ENCODE data around the gene LAMP5.

The LAMP5 gene

GRCh38 chr20:9514461-9515213 is at the start of gene LAMP5:
TSS of gene LAMP5 (plus strand) at chr20:9514590. CDS start at chr20:9514853, 263 bp downstream.
- DNase-seq = no peak

- no peak for DNase-seq
These were observed 46.4 kb upstream of the LAMP5 start for GRCh38 chr20:9467995-9468394.

DNA sequence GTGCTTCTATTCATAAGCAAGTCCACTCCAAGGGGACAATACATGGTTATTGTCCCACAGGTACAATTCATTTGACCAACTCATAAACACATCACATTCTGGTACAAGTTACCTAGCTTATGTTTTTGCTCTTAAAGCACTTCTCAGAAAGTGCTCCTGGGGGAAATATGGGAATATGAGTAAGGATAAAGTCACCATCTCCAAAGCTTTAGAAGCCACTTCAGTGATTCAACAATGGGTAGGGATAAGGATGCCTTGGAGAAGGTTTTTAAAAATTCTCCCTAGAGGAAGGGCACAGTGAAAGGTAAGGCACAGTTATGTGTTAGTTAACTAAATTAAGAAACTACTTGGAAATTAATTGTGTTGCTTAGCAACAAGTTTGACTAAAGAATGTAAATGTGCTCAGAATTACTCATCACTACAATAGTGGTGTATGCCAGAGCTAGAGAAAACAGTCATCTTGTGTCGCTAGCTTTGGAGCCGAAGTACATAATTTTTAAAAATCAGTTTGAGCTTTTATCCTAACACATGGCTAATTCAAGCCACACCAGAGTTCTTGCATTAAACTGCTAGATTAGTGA is 39.5 kb upstream of the LAMP5 start:
- no peak for DNase-seq

DNA sequence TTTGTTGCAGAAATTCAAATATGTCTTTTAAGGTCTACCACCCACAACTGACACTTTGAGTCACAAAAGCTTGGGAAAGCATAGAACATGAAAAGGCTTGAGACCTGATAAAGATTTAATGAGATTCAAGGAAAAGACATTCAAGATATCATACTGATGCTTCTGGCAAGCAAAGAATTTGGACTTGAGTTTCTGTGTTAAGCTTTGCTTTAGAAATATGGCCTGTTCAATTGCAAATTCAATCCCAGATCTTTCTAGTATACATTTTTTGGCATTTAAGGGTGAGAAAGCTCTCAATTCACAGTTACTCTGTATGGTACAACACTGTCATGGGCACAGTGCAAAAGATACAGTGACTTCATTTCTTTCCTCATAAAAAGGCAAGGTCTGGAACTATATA is 38.9 kb upstream of the LAMP5 start:
- DNase-seq = no peak

DNA sequence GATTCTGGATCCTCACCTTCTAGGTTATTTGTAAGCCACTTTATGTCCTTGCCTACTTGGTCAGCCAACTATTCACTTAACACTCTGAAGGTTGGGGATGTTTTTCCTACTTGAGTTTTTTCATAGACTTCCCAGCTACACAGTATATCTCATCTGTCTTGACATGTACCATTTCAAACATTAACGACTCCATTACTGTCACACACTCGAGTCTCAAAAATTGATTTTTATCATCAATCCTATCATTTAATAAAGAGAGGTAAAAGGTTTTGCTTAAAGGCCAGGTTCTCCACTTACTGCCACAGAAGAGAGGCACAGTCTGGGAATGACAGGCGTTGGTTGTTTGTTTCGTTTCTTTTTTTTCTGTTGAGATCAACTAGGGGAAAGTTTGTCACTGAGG is 38.2 kb upstream of the LAMP5 start:
- no peak for DNase-seq

GRCh38 chr20:9476637-9477036 is 37.8 kb upstream of the LAMP5 start:
- no peak for DNase-seq

GRCh38 chr20:9478771-9479170 is 35.6 kb upstream of the LAMP5 start:
- no peak for DNase-seq

GRCh38 chr20:9480066-9480465 is 34.3 kb upstream of the LAMP5 start:
- no peak for DNase-seq

GRCh38 chr20:9482180-9482579 is 32.2 kb upstream of the LAMP5 start:
- no peak for DNase-seq

DNA sequence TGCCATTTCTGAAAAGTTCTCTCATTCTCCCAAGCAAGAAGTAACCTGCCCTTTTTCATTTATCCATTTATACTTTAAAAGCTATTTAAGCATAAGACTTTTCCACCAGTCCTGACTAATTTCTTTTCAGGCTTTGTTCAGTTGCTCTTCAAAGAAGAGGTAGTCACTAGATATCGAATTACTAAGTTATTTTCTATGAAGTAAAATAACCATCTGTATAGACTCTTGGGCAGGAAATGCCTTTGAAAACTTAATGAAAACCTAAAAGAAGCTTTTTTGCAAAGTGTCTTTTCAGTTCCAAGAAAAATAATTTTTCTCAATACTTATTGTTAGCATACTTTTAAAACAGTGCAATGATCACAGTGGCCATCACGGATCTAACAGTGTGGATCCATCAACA is 31.3 kb upstream of the LAMP5 start:
- no peak for DNase-seq

- DNase-seq = no peak
These were observed 28.6 kb upstream of the LAMP5 start for GRCh38 chr20:9485614-9486340.

GRCh38 chr20:9487231-9487630 is 27.2 kb upstream of the LAMP5 start:
- DNase-seq = no peak

- no peak for DNase-seq
These were observed 26.3 kb upstream of the LAMP5 start for GRCh38 chr20:9488063-9488462.

- no peak for DNase-seq
These were observed 24.2 kb upstream of the LAMP5 start for GRCh38 chr20:9490161-9490560.

- DNase-seq = no peak
These were observed 23.8 kb upstream of the LAMP5 start for GRCh38 chr20:9490631-9491030.

DNA sequence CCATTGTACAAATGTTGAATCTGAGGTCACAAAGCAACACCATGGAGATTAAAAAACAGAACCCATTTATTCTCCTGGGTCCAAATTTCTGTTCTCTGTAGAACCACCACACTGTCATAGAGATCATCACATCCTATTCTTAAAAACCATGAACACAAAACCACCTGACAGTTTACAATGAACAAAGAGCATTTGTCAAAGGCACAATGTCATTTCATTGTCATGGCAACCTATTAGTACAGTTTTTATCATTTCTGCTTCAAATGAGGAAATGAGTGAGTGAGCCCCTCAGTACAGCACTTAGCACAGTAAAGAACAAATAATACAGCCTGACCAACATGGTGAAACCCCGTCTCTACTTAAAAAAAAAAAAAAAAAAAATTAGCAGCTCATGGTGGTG is 23.1 kb upstream of the LAMP5 start:
- DNase-seq = no peak

GRCh38 chr20:9492067-9492466 is 22.3 kb upstream of the LAMP5 start:
- DNase-seq = no peak

- DNase-seq = no peak
These were observed 20.6 kb upstream of the LAMP5 start for GRCh38 chr20:9493803-9494202.

- no peak for DNase-seq
These were observed 18.7 kb upstream of the LAMP5 start for GRCh38 chr20:9495701-9496100.

DNA sequence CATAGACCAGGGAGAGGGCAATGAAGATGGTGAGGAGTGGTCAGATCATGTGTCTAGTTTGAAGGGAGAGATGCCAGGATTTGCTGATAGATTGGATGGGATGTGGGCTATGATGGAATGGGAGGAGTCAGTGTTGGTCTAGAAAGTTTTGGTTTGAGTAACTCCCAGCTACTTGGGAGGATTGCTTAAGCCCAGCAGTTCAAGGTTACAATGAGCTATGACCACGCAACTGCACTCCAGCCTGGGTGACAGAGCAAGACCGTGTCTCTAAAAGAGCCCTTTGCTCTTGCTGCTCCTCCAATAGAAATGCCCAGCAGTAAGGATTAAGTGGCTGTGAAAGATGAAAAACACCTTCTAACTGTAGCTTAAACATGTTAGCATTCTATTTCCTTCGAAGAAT is 18.2 kb upstream of the LAMP5 start:
- DNase-seq = no peak

GRCh38 chr20:9498322-9498721 is 16.1 kb upstream of the LAMP5 start:
- no peak for DNase-seq

DNA sequence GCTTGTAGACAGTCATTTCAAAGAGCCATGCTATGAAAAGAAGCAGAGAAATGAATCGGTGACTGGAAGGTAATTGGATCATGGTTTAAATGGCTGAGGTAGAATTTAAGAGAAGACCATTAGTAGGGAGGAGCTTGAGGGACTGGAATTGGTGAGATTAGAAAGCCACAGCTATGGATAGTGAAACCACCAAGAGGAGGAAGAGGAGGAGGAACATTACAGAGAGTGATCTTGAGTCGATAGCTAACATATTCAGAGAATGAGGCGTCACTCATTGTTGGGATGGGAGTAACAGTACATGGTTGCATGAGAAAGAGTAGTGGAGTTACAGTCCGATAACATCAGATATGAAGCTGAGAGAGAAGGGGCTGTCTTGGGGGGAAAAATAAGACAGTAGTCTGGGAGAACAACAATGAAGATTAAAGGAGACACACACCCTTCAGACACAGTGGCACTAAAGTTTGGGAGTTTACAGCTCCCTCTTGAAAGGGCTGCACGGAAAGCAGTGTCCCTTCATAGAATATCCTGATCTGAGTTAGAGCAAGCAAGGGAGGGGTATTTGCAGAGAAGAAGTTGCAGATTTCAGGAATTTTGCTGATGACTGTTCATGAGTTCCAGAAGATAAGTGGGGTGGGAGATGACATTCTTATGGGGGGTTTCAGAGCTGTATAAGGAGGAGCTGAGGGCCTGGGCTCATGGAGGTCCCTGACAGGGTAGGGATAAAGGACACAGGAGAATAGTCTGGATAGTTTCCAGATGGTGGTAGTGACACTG is 15.1 kb upstream of the LAMP5 start:
- DNase-seq = no peak

DNA sequence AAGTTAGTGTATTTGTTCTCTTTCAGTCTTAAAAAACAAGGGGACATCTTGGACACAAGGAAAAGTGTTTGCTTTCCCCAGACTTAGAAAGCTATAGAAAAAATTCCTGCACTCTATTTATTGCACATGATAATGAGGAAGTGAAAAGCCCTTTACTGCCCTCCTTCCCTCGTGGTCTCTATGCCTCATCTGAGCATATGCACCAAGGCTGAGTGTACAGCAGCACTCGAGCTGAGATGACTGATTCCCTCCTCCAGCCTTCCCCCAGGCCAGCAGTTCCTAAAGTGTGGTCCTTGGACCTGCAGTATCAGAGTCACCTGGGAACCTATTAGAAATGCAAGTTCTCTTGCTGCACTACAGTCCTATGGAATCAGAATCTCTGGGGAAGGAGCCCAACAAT is 14.3 kb upstream of the LAMP5 start:
- DNase-seq = no peak

- no peak for DNase-seq
These were observed 12.9 kb upstream of the LAMP5 start for GRCh38 chr20:9501473-9501872.

Data from DMS153 (cell line).